Upper lobe of left lung (tissue), 6 donors: ENCODE measurements around the gene PBLD. TPM values are rescaled to one million over a fixed set of nuclear protein-coding genes. Genes with fewer than 3 reads are reported as not detected.

Source experiments
- ATAC-seq, 2 donors: fragments of 200-7000 bp; cut with Tn5 transposase; one replicate each; pipeline ENCODE4 v1.9.1; 2022; ENCODE audit warnings: mild to moderate bottlenecking in 2 of 2, moderate library complexity in 2 of 2; ENCODE audit not compliant: low FRiP score in 2 of 2
- DNase-seq, 2 donors: peaks; one replicate each; pipeline ENCODE4 v3.0.0-alpha.2; 2019 to 2020
- H3K27ac ChIP-seq, 4 donors: fragments of 200-600 bp; sonication (generic); one replicate each; pipeline ENCODE4 v1.5.1; 2016 to 2019
- H3K27me3 ChIP-seq, 4 donors: fragments of 200-600 bp; sonication (generic); one replicate each; pipeline ENCODE4 v1.5.1; 2017 to 2019
- H3K36me3 ChIP-seq, 4 donors: fragments of 200-600 bp; sonication (generic); one replicate each; pipeline ENCODE4 v1.5.1; 2016 to 2019
- H3K4me1 ChIP-seq, 4 donors: fragments of 200-600 bp; sonication (generic); one replicate each; pipeline ENCODE4 v1.5.1; 2018 to 2019
- H3K4me3 ChIP-seq, 4 donors: fragments of 200-600 bp; sonication (generic); one replicate each; pipeline ENCODE4 v1.5.1; 2017 to 2019; ENCODE audit warnings: mild to moderate bottlenecking in 2 of 4, moderate library complexity in 1 of 4
- H3K9me3 ChIP-seq, 4 donors: fragments of 200-600 bp; sonication (generic); one replicate each; pipeline ENCODE4 v1.5.1; 2018 to 2019
- CTCF ChIP-seq, 6 experiments: fragments of 450-650 bp in 4 of 6; fragments of 200-600 bp in 2 of 6; sonication (generic) in 2 of 6; IDR thresholded peaks; one replicate each; pipeline ENCODE4 v1.5.1; 2016 to 2019; ENCODE audit warnings: antibody characterized with exemption in 6 of 6
- EP300 ChIP-seq, 4 donors: sonication (generic); formaldehyde crosslinking; IDR thresholded peaks; one replicate each; pipeline ENCODE4 v1.5.1; 2017; ENCODE audit warnings: antibody characterized with exemption in 4 of 4, control low read depth in 2 of 4
- POLR2A ChIP-seq, 4 donors: fragments of 450-650 bp; IDR thresholded peaks; one replicate each; pipeline ENCODE4 v1.5.1; 2016 to 2017; ENCODE audit warnings: antibody characterized with exemption in 4 of 4, mild to moderate bottlenecking in 2 of 4
- POLR2AphosphoS5 ChIP-seq, 2 donors: sonication (generic); formaldehyde crosslinking; IDR thresholded peaks; one replicate each; pipeline ENCODE4 v1.5.1; 2017; ENCODE audit warnings: antibody characterized with exemption in 2 of 2
- WGBS, 2 donors: methylation state at CpG; one replicate each; pipeline ENCODE4 v1.1.5; 2017 to 2018; 5-methylcytosine and 5-hydroxymethylcytosine counted together
- total RNA-seq, 6 donors: library from RNA; depleted of rRNA in 4 of 6; stranded (reverse); fragments of >200 nt in 4 of 6; gene quantifications; one replicate each; pipeline versions ENCODE4 v1.1.0 to v1.2.1, GENCODE V29; 2016 to 2021
- donor health status: DM: no; HTN: no; CAD: no; lungs with moderate emphysema.
- donor health status: DM: no; HTN: yes; CAD: no; lungs with severe emphysema.

The PBLD gene
- total RNA-seq, 6 donors from 2014 or later: 1.8 to 21.0 (median 4.3) TPM

- DNase-seq (no peak), ATAC-seq (no peak)
- Histone ChIP-seq H3K27me3 (no peaks in the 10 kb centered on the region), H3K27ac (no peak overlapping the region), H3K4me3 (no peak overlapping the region), H3K36me3 (peaks cover 7 to 73% (median 27%) of the 10 kb centered on the region in 4 donors), H3K4me1 (no peaks in the 10 kb centered on the region), H3K9me3 (no peaks in the 10 kb centered on the region)
- TF ChIP-seq CTCF (IDR thresholded peaks at IDR 0.05) (no peak), EP300 (IDR thresholded peaks at IDR 0.05) (no peak), POLR2A (IDR thresholded peaks at IDR 0.05) (no peak), POLR2AphosphoS5 (IDR thresholded peaks at IDR 0.05) (no peak)
- 89 to 94% methylated on average over 2 of the region's 2 CpGs for WGBS, 2 donors
These were observed 32.9 kb upstream of the PBLD start for GRCh38 chr10:68365611-68366010.

- H3K27me3 ChIP-seq: no peaks in the 10 kb centered on the region
- no peak overlapping the region for H3K27ac ChIP-seq
- no peak overlapping the region for H3K4me3 ChIP-seq
- ATAC-seq (no peak), DNase-seq (no peak)
- H3K9me3 ChIP-seq: no peaks in the 10 kb centered on the region
- 84 to 92% methylated on average over 3 of the region's 3 CpGs for WGBS, 2 donors
- H3K36me3 ChIP-seq: peaks cover 7 to 60% (median 27%) of the 10 kb centered on the region in 4 donors
- H3K4me1 ChIP-seq: no peaks in the 10 kb centered on the region
- TF ChIP-seq POLR2A (IDR thresholded peaks at IDR 0.05): no peak
- TF ChIP-seq EP300 (IDR thresholded peaks at IDR 0.05): no peak
- TF ChIP-seq CTCF (IDR thresholded peaks at IDR 0.05): no peak
- no peak for TF ChIP-seq POLR2AphosphoS5 (IDR thresholded peaks at IDR 0.05)
These were observed 31.6 kb upstream of the PBLD start for GRCh38 chr10:68364101-68364886.

- TF ChIP-seq POLR2A (IDR thresholded peaks at IDR 0.05) (no peak), CTCF (IDR thresholded peaks at IDR 0.05) (no peak), POLR2AphosphoS5 (IDR thresholded peaks at IDR 0.05) (no peak), EP300 (IDR thresholded peaks at IDR 0.05) (no peak)
- Histone ChIP-seq H3K4me1 (no peaks in the 10 kb centered on the region), H3K27ac (no peak overlapping the region), H3K4me3 (no peak overlapping the region), H3K9me3 (no peaks in the 10 kb centered on the region), H3K36me3 (peaks cover 7 to 56% (median 27%) of the 10 kb centered on the region in 4 donors), H3K27me3 (no peaks in the 10 kb centered on the region)
- DNase-seq (no peak), ATAC-seq (no peak)
- 86 to 91% methylated on average over 3 of the region's 3 CpGs for WGBS, 2 donors
These were observed 29.9 kb upstream of the PBLD start for GRCh38 chr10:68362590-68362989.

GRCh38 chr10:68359189-68359588, 26.5 kb upstream of the PBLD start:
- no peak overlapping the region for H3K27ac ChIP-seq
- no peaks in the 10 kb centered on the region for H3K27me3 ChIP-seq
- no peak for ATAC-seq
- H3K4me3 ChIP-seq: no peak overlapping the region
- H3K9me3 ChIP-seq: no peaks in the 10 kb centered on the region
- no peaks in the 10 kb centered on the region for H3K4me1 ChIP-seq
- H3K36me3 ChIP-seq: peaks cover 7 to 69% (median 38%) of the 10 kb centered on the region in 4 donors
- no peak for DNase-seq
- TF ChIP-seq EP300 (IDR thresholded peaks at IDR 0.05): no peak
- 93 to 98% methylated on average over 6 of the region's 6 CpGs for WGBS, 2 donors

- peaks cover 0 to 80% (median 36%) of the 10 kb centered on the region in 4 donors for H3K36me3 ChIP-seq
- H3K4me1 ChIP-seq: no peaks in the 10 kb centered on the region
These were observed 20.8 kb upstream of the PBLD start for GRCh38 chr10:68353537-68353936.

More at GRCh38 chr10:68353537-68353936, 20.8 kb upstream of the PBLD start:
- ATAC-seq (no peak), DNase-seq (no peak)
- TF ChIP-seq EP300 (IDR thresholded peaks at IDR 0.05) (no peak), CTCF (IDR thresholded peaks at IDR 0.05) (no peak), POLR2AphosphoS5 (IDR thresholded peaks at IDR 0.05) (no peak), POLR2A (IDR thresholded peaks at IDR 0.05) (no peak)
- WGBS, 2 donors: 97% methylated on average over 2 of the region's 2 CpGs
- Histone ChIP-seq H3K9me3 (no peaks in the 10 kb centered on the region), H3K27me3 (no peaks in the 10 kb centered on the region), H3K27ac (no peak overlapping the region), H3K4me3 (no peak overlapping the region)
